Esophagus muscularis mucosa (tissue), 4 donors: ENCODE measurements around the gene VGLL4. TPM values are rescaled to one million over a fixed set of nuclear protein-coding genes. Genes with fewer than 3 reads are reported as not detected.

ENCODE experiments used
- DNase-seq: peaks from one replicate; pipeline ENCODE4 v3.0.0-alpha.2; 2017; ENCODE audit errors: extremely low spot score
- H3K27ac ChIP-seq, 4 donors: fragments of 200-600 bp; sonication (generic); replicated peaks in 1 of 4; 1 replicate in 3 of 4; 2 replicates in 1 of 4; pipeline ENCODE4 v1.5.1; 2016 to 2019; ENCODE audit warnings: mild to moderate bottlenecking in 1 of 4
- H3K27me3 ChIP-seq, 4 donors: fragments of 200-600 bp; sonication (generic); one replicate each; pipeline versions ENCODE4 v1.5.1 to v1.6.0; 2016 to 2019
- H3K36me3 ChIP-seq, 4 donors: fragments of 200-600 bp; sonication (generic); one replicate each; pipeline ENCODE4 v1.5.1; 2016 to 2019
- H3K4me1 ChIP-seq, 4 donors: fragments of 200-600 bp; sonication (generic); one replicate each; pipeline ENCODE4 v1.5.1; 2016 to 2019
- H3K4me3 ChIP-seq, 4 donors: fragments of 200-600 bp; sonication (generic); 1 replicate in 2 of 4; 2 replicates in 2 of 4; pipeline ENCODE4 v1.5.1; 2016 to 2019; ENCODE audit warnings: mild to moderate bottlenecking in 4 of 4, moderate library complexity in 1 of 4
- H3K9me3 ChIP-seq, 4 donors: fragments of 200-600 bp; sonication (generic); 1 replicate in 3 of 4; 2 replicates in 1 of 4; pipeline ENCODE4 v1.5.1; 2016 to 2019
- CTCF ChIP-seq, 3 experiments: fragments of 200-600 bp in 2 of 3; fragments of 450-650 bp in 1 of 3; sonication (generic) in 2 of 3; IDR thresholded peaks; one replicate each; pipeline ENCODE4 v1.5.1; 2017 to 2019; ENCODE audit warnings: antibody characterized with exemption in 3 of 3, mild to moderate bottlenecking in 2 of 3, moderate library complexity in 1 of 3
- EP300 ChIP-seq: sonication (generic); formaldehyde crosslinking; IDR thresholded peaks from one replicate; pipeline ENCODE4 v1.6.1; 2017; ENCODE audit warnings: antibody characterized with exemption
- POLR2A ChIP-seq: fragments of 450-650 bp; IDR thresholded peaks from one replicate; pipeline ENCODE4 v1.6.1; 2017; ENCODE audit warnings: antibody characterized with exemption, moderate library complexity, mild to moderate bottlenecking, low read depth
- POLR2AphosphoS5 ChIP-seq, 2 donors: sonication (generic); formaldehyde crosslinking; IDR thresholded peaks; one replicate each; pipeline ENCODE4 v1.6.1; 2017; ENCODE audit warnings: antibody characterized with exemption in 2 of 2
- WGBS: methylation state at CpG from one replicate; pipeline ENCODE4 v1.1.5; 2018; 5-methylcytosine and 5-hydroxymethylcytosine counted together
- intact Hi-C: fragments of 100-400 bp; cut with DNase I; formaldehyde crosslinking; loops from one replicate; pipeline ENCODE4 v1.15.1; 2023
- total RNA-seq, 4 donors: library from RNA; depleted of rRNA; stranded (reverse); fragments of >200 nt; gene quantifications; one replicate each; pipeline versions ENCODE4 v1.1.0 to v1.2.1, GENCODE V29; 2016

VGLL4 gene
- total RNA-seq, 4 donors from 2014 or later: 51.5 to 222 (median 80.7) TPM

DNA sequence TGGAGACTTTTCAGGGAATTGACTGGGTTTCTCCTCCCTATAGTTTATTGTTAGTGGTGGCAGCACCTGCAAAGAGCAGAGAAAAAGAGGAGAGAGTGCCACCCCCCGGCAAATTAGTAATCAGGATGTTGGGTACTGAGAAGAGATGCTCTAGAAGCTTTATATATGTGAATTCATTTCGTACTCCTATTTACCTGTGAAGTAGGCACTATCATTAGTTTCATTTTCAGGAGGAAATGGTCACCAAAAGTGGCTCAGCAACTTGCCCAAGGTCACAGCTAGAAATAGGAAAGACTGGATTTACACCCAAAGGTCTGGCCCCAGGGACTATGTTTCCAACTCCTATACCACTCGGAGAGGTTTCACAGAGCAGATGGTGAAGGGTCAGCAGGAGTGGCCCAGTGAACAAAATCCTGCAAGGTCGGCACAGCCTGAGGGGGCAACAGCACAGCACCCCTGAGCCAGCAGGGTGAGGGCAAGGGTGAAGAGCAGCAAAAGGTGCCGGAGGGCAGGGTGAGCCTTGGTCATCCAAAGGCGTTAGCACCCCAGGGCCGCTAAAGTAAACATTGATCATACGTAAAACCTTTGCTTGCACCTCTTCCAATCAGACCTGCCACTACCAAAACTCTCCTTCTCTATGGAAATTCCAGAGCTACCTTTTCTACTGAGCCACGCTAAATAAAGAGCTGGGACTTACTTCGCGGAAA, 23.6 kb downstream of the VGLL4 start:
- Histone ChIP-seq H3K36me3 (no peaks in the 10 kb centered on the region), H3K27me3 (no peaks in the 10 kb centered on the region), H3K9me3 (no peaks in the 10 kb centered on the region), H3K4me3 (no peak overlapping the region), H3K4me1 (peaks cover 50 to 87% (median 72%) of the 10 kb centered on the region in 4 donors), H3K27ac (no peak overlapping the region)
- intact Hi-C loops: no loop called here
- DNase-seq: no peak
- WGBS: 77% methylated on average over 10 of the region's 11 CpGs
- TF ChIP-seq EP300 (no peak), CTCF (IDR thresholded peaks at IDR 0.05) (no peak), POLR2AphosphoS5 (IDR thresholded peaks at IDR 0.05) (no peak), POLR2A (no peak)

- WGBS: 85% methylated on average over 6 of the region's 6 CpGs
- Histone ChIP-seq H3K4me1 (peaks cover 49 to 86% (median 69%) of the 10 kb centered on the region in 4 donors), H3K36me3 (no peaks in the 10 kb centered on the region), H3K27me3 (no peaks in the 10 kb centered on the region), H3K9me3 (no peaks in the 10 kb centered on the region), H3K4me3 (no peak overlapping the region), H3K27ac (no peak overlapping the region)
- intact Hi-C loops: no loop called here
- TF ChIP-seq POLR2AphosphoS5 (IDR thresholded peaks at IDR 0.05) (no peak), POLR2A (no peak), CTCF (IDR thresholded peaks at IDR 0.05) (no peak), EP300 (no peak)
- no peak for DNase-seq
Observed at GRCh38 chr3:11619461-11619860, 24.3 kb downstream of the VGLL4 start.

DNA sequence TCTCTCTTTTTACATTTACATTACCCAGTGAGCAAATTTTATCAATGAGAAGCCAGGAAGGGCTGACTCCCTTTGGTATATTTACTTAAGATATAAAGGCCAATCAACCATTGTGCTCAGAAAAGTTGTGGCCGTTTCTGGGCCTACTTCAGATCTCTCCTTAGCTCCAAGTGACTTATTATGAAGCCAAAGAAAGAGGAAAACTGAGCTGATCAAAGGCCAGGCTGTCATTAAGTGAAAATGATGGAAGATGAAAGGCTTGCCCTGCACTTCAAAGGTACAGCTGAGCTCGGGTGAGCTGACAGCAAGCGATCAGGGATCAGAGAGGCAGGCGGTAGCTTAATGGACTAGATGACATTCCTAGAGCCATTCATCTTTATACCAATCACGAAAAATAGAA, 24.8 kb downstream of the VGLL4 start:
- Histone ChIP-seq H3K9me3 (no peaks in the 10 kb centered on the region), H3K4me3 (no peak overlapping the region), H3K36me3 (no peaks in the 10 kb centered on the region), H3K4me1 (peaks cover 51 to 86% (median 69%) of the 10 kb centered on the region in 4 donors), H3K27me3 (no peaks in the 10 kb centered on the region), H3K27ac (no peak overlapping the region)
- intact Hi-C loops: no loop called here
- WGBS: 49% methylated on average over 5 of the region's 5 CpGs
- no peak for TF ChIP-seq POLR2AphosphoS5 (IDR thresholded peaks at IDR 0.05)
- no peak for TF ChIP-seq CTCF (IDR thresholded peaks at IDR 0.05)
- no peak for TF ChIP-seq POLR2A
- TF ChIP-seq EP300: no peak
- no peak for DNase-seq

DNA sequence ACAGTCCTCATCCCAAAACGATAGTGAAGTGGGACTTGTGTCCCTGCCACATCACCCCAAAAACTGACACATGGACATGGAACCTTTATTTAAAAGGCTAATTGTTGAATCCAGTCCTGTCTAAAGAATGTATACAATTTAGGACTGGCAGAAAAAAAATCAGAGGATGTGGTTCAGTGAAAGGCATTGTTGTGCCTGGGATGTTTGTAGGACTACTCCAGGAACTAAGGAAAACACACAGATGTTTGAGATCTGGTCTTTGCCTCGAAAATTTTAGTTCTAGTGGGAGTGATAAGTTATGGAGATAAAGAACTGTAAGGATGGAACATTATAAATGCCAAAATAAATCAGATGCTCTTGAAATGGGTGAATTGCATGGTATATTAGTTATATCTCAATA, 27.2 kb downstream of the VGLL4 start:
- no peak for DNase-seq
- TF ChIP-seq POLR2A (no peak), CTCF (IDR thresholded peaks at IDR 0.05) (no peak), POLR2AphosphoS5 (IDR thresholded peaks at IDR 0.05) (no peak), EP300 (no peak)
- no peaks in the 10 kb centered on the region for H3K27me3 ChIP-seq
- no peaks in the 10 kb centered on the region for H3K9me3 ChIP-seq
- H3K4me1 ChIP-seq: peaks cover 71 to 93% (median 83%) of the 10 kb centered on the region in 4 donors
- no peaks in the 10 kb centered on the region for H3K36me3 ChIP-seq
- H3K27ac ChIP-seq: no peak overlapping the region
- H3K4me3 ChIP-seq: no peak overlapping the region
- WGBS: 49% methylated on average over 2 of the region's 2 CpGs
- intact Hi-C loops: no loop called here
